K562 (cell line): ENCODE data around the gene WDR31. TPM values are rescaled to one million over a fixed set of nuclear protein-coding genes. Genes with fewer than 3 reads are reported as not detected.

Experiments used
- ADNP ChIP-seq: fragments of 200-800 bp; sonication (Bioruptor generic); IDR thresholded peaks from 2 replicates; pipeline ENCODE4 v1.6.1; 2016; ENCODE audit warnings: missing genetic modification characterization, missing compliant biosample characterization
- BMI1 ChIP-seq: fragments of 150-350 bp; IDR thresholded peaks from 2 replicates; pipeline ENCODE4 v1.6.1; 2014; ENCODE audit warnings: low read length
- BRD9 ChIP-seq: fragments of 450-650 bp; IDR thresholded peaks from 2 replicates; pipeline ENCODE4 v1.6.1; 2018; ENCODE audit warnings: low read depth; ENCODE audit not compliant: partially characterized antibody
- CHD2 ChIP-seq: IDR thresholded peaks from 2 replicates; pipeline ENCODE4 v1.6.1; 2011; ENCODE audit warnings: low read depth, low read length
- HDGF ChIP-seq: fragments of 450-650 bp; IDR thresholded peaks from 2 replicates; pipeline ENCODE4 v1.6.1; 2016
- HNRNPL ChIP-seq: fragments of 200-400 bp; formaldehyde crosslinking; IDR thresholded peaks from 2 replicates; pipeline ENCODE4 v1.6.1; 2017; ENCODE audit warnings: low read depth, mild to moderate bottlenecking, low read length
- KDM4B ChIP-seq, 2 experiments: fragments of 450-650 bp in 1 of 2; sonication (generic) in 1 of 2; IDR thresholded peaks; 2 replicates each; pipeline ENCODE4 v1.6.1; 2016 to 2017; ENCODE audit warnings: borderline replicate concordance in 2 of 2, antibody characterized with exemption in 1 of 2, low read depth in 1 of 2, mild to moderate bottlenecking in 1 of 2
- KHSRP ChIP-seq: fragments of 450-650 bp; IDR thresholded peaks from 2 replicates; pipeline ENCODE4 v1.6.1; 2017
- MBD1 ChIP-seq: fragments of 250-450 bp; sonication (Bioruptor Pico); IDR thresholded peaks from 2 replicates; pipeline ENCODE4 v1.8.0; 2022; ENCODE audit warnings: inconsistent platforms
- MYNN ChIP-seq, 2 experiments: sonication (generic); formaldehyde crosslinking in 1 of 2; IDR thresholded peaks; 2 replicates each; pipeline versions ENCODE4 v1.5.0 to v1.6.1; 2016 to 2020; ENCODE audit warnings: antibody characterized with exemption in 1 of 2, missing genetic modification reagents in 1 of 2
- NR1H2 ChIP-seq: sonication (generic); formaldehyde crosslinking; IDR thresholded peaks from 2 replicates; pipeline ENCODE4 v1.4.0; 2020; ENCODE audit warnings: mild to moderate bottlenecking, missing genetic modification reagents
- NR4A1 ChIP-seq, 2 experiments: fragments of 250-450 bp in 1 of 2; fragments of 450-650 bp in 1 of 2; sonication (Bioruptor Pico) in 1 of 2; IDR thresholded peaks; 2 replicates each; pipeline versions ENCODE4 v1.4.0 to v1.6.1; 2016 to 2020; ENCODE audit warnings: mild to moderate bottlenecking in 2 of 2, missing compliant biosample characterization in 1 of 2, missing genetic modification characterization in 1 of 2, moderate library complexity in 1 of 2
- PREB ChIP-seq: sonication (generic); formaldehyde crosslinking; IDR thresholded peaks from 2 replicates; pipeline ENCODE4 v1.8.1; 2023; ENCODE audit warnings: mild to moderate bottlenecking, missing genetic modification reagents
- SAFB ChIP-seq: fragments of 200-400 bp; formaldehyde crosslinking; IDR thresholded peaks from 2 replicates; pipeline ENCODE4 v1.6.1; 2017; ENCODE audit warnings: low read depth, low read length, borderline replicate concordance
- SNRNP70 ChIP-seq: fragments of 200-400 bp; formaldehyde crosslinking; optimal IDR thresholded peaks from 2 replicates; pipeline ENCODE3; 2017; ENCODE audit warnings: low read depth, low read length
- TRIM24 ChIP-seq, 2 experiments: fragments of 450-650 bp; IDR thresholded peaks; 2 replicates each; pipeline ENCODE4 v1.6.1; 2016
- XRCC3 ChIP-seq: fragments of 450-650 bp; IDR thresholded peaks from 2 replicates; pipeline ENCODE4 v1.6.1; 2017; ENCODE audit warnings: mild to moderate bottlenecking, moderate library complexity
- ZFP30 ChIP-seq: fragments of 250-450 bp; sonication (Bioruptor Pico); IDR thresholded peaks from 2 replicates; pipeline ENCODE4 v1.8.0; 2022; ENCODE audit warnings: moderate library complexity, mild to moderate bottlenecking, inconsistent platforms, borderline replicate concordance
- ZNF165 ChIP-seq: fragments of 250-450 bp; sonication (Bioruptor Pico); IDR thresholded peaks from 2 replicates; pipeline ENCODE4 v1.4.0; 2020; ENCODE audit warnings: borderline replicate concordance
- ZNF174 ChIP-seq: fragments of 250-450 bp; sonication (Bioruptor Pico); IDR thresholded peaks from 2 replicates; pipeline ENCODE4 v1.4.0; 2020; ENCODE audit warnings: mild to moderate bottlenecking
- ZNF24 ChIP-seq: fragments of 450-650 bp; IDR thresholded peaks from 2 replicates; pipeline ENCODE4 v1.6.1; 2016
- ZNF354B ChIP-seq: fragments of 250-450 bp; sonication (Bioruptor Pico); IDR thresholded peaks from 2 replicates; pipeline ENCODE4 v1.4.0; 2020
- ZNF551 ChIP-seq: fragments of 250-450 bp; sonication (Bioruptor Pico); IDR thresholded peaks from 2 replicates; pipeline ENCODE4 v1.5.0; 2021; ENCODE audit warnings: mild to moderate bottlenecking, moderate library complexity
- polyA plus RNA-seq, 8 experiments: library from polyadenylated mRNA; depleted of rRNA in 4 of 8; stranded (reverse) in 5 of 8; unstranded in 3 of 8; fragments of >200 nt; fragmentation: Nextera tagmentation in 2 of 8; fragmentation: Illumina TruSeq in 1 of 8; extraction: Ambion mirVana in 2 of 8; extraction: Trizol in 1 of 8; gene quantifications; 2 replicates each; pipeline versions ENCODE4 v1.2.1 to v1.2.3, GENCODE V29; 2011 to 2014; ENCODE audit warnings: inconsistent platforms in 1 of 8, missing spikeins in 1 of 8
- total RNA-seq, 7 experiments: library from RNA; depleted of rRNA in 6 of 7; stranded (reverse); fragments of >200 nt in 6 of 7; fragmentation: Illumina TruSeq in 2 of 7; extraction: Trizol in 2 of 7; gene quantifications; 2 replicates each; pipeline versions ENCODE4 v1.2.1 to v1.2.3, GENCODE V29; 2011 to 2021; ENCODE audit warnings: low replicate concordance in 1 of 7
- TF ChIP-seq, protein P1 (sequence below), 2 experiments: IDR thresholded peaks; 2 replicates each; pipeline ENCODE4 v1.6.1; 2011; ENCODE audit warnings: borderline replicate concordance in 1 of 2, control low read depth in 1 of 2, low read depth in 1 of 2, low read length in 1 of 2, mild to moderate bottlenecking in 1 of 2, mixed read lengths in 1 of 2, moderate library complexity in 1 of 2; ENCODE audit not compliant: insufficient read depth in 1 of 2, insufficient read length in 1 of 2, poor library complexity in 1 of 2, severe bottlenecking in 1 of 2; ENCODE audit errors: extremely low read depth in 1 of 2
- TF ChIP-seq, protein P2 (sequence below): fragments of 450-650 bp; formaldehyde crosslinking; IDR thresholded peaks from 2 replicates; pipeline ENCODE4 v1.4.0; 2020; ENCODE audit warnings: mild to moderate bottlenecking

Gene WDR31
- total and polyA plus RNA-seq, 9 of the 15 experiments (the other 6 are each of a cell fraction or from before 2014, with no cell fraction given), result 0.35 to 1.8 (median 0.95) TPM

DNA sequence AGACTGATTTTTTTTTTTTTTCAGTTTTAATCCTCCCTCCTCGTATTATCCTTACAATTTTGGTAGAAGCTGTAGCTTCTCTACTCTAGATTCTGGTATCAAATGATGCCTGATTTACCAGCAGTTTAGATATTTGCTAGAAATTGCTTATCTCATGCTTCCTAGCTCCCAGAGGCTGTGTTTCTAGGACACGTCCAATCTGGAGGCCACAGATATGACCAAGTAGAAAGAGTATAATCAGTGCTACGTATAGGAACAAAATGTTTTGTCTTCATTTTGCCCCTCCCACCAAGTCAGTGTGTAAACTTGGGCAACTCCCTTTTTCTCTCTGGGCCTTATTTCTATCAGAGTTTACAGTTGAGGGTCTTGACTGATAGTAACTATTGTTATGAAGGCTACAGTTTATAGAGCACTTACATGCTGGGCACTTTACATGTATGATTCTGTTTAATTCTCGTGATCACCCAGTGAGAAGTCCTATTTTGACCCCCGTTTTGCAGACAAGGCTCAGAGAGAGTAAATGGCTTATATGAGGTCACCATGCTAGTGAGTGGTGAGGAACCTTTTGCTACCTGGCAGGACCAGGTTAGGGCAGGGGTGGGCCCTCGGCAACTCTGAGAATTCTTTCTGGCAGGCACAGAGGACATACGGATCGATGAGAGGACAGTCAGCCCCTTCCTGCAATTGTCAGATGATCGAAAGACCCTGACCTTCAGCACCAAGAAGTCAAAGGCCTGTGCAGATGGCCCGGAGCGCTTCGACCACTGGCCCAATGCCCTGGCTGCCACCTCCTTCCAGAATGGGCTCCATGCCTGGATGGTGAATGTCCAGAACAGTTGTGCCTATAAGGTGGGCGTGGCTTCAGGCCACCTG is 29.1 kb upstream of the WDR31 start (continued):
- TF ChIP-seq, protein P1, sequence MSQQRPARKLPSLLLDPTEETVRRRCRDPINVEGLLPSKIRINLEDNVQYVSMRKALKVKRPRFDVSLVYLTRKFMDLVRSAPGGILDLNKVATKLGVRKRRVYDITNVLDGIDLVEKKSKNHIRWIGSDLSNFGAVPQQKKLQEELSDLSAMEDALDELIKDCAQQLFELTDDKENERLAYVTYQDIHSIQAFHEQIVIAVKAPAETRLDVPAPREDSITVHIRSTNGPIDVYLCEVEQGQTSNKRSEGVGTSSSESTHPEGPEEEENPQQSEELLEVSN (IDR thresholded peaks at IDR 0.05; ENCODE audit: borderline replicate concordance in 1 of 2, extremely low read depth in 1 of 2, insufficient read depth in 1 of 2, insufficient read length in 1 of 2, low read depth in 1 of 2, low read length in 1 of 2, poor library complexity in 1 of 2, severe bottlenecking in 1 of 2), result no peak
- TF ChIP-seq ZNF354B (CRISPR knock-in tag) (no peak), MYNN (IDR thresholded peaks at IDR 0.05) (no peak), MYNN (CRISPR knock-in tag; IDR thresholded peaks at IDR 0.05) (no peak), KDM4B (IDR thresholded peaks at IDR 0.05; ENCODE audit: borderline replicate concordance in 2 of 2, low read depth in 1 of 2) (no peak), CHD2 (no peak), MBD1 (CRISPR knock-in tag) (no peak), ZNF24 (no peak), ZNF174 (no peak), ADNP (tag) (no peak), BMI1 (no peak), ZNF551 (CRISPR knock-in tag) (no peak), PREB (CRISPR knock-in tag) (0 out of 2 replicates have a peak, but pooled peaks have one; percentile 22), SAFB (no peak), ZNF165 (CRISPR knock-in tag) (no peak), KHSRP (0 out of 2 replicates have a peak, but pooled peaks have one; percentile 48), BRD9 (no peak), HNRNPL (no peak), NR1H2 (no peak), HDGF (no peak), XRCC3 (no peak), ZFP30 (CRISPR knock-in tag) (no peak), SNRNP70 (no peak), NR4A1 (CRISPR knock-in tag; IDR thresholded peaks at IDR 0.05) (no peak), NR4A1 (tag; IDR thresholded peaks at IDR 0.05) (peak; percentile 67), TRIM24 (IDR thresholded peaks at IDR 0.05) (peak in 1 of 2 experiments; percentile 77; a peak in 2 of 4 replicates)
- TF ChIP-seq, protein P2, sequence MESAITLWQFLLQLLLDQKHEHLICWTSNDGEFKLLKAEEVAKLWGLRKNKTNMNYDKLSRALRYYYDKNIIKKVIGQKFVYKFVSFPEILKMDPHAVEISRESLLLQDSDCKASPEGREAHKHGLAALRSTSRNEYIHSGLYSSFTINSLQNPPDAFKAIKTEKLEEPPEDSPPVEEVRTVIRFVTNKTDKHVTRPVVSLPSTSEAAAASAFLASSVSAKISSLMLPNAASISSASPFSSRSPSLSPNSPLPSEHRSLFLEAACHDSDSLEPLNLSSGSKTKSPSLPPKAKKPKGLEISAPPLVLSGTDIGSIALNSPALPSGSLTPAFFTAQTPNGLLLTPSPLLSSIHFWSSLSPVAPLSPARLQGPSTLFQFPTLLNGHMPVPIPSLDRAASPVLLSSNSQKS, result no peak
